ENCODE measurements around the gene CDKN2C.

DNA sequence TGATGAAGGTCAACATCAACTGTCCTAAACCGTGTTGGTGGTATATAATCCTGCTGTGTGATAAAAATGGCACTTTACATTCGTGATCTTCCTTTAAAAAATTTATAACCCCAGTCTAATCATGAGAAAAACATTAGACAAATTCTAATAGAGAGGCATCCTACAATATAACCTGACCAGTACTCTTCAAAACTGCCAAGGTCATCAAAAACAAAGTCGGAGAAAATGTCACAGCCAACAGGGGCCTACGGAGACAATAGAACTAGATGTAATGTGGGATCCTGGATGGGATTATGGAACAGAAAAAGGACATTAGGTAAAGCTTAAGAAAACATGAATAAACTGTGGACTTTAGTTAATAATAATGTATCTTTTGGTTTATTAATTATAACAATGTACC is 25.0 kb downstream of the CDKN2C start:
- TF ChIP-seq POU2F2 (IDR thresholded peaks at IDR 0.05; ENCODE audit: low read depth, low read length) (no peak), POLR2A (IDR thresholded peaks at IDR 0.05; ENCODE audit: low read depth, low read length) (no peak), TAF1 (IDR thresholded peaks at IDR 0.05; ENCODE audit: low read depth, low read length) (no peak), SPI1 (IDR thresholded peaks at IDR 0.05; ENCODE audit: low read depth, low read length) (no peak), POLR2AphosphoS5 (IDR thresholded peaks at IDR 0.05; ENCODE audit: low read depth, low read length) (no peak), PAX5 (IDR thresholded peaks at IDR 0.05; ENCODE audit: insufficient read depth, low read length, severe bottlenecking) (no peak)

Measured in GM12891 (cell line).